22Rv1 (cell line): ENCODE results near the gene FGGY.
"Not testable (repeated sequence)": the region's sequence is repeated elsewhere in the genome, so short reads cannot be mapped to it uniquely, and the experiment has no call there.

Experiments
- H3K27ac ChIP-seq: fragments of 450-650 bp; 2 replicates; pipeline ENCODE4 v1.5.1; 2017
- ZFX ChIP-seq: fragments of 450-650 bp; IDR thresholded peaks from 2 replicates; pipeline ENCODE4 v1.6.1; 2017; ENCODE audit warnings: antibody characterized with exemption, borderline replicate concordance
- TF ChIP-seq, protein P1 (sequence below): fragments of 450-650 bp; IDR thresholded peaks from 2 replicates; pipeline ENCODE4 v1.5.1; 2017; ENCODE audit warnings: mild to moderate bottlenecking

The FGGY gene

DNA sequence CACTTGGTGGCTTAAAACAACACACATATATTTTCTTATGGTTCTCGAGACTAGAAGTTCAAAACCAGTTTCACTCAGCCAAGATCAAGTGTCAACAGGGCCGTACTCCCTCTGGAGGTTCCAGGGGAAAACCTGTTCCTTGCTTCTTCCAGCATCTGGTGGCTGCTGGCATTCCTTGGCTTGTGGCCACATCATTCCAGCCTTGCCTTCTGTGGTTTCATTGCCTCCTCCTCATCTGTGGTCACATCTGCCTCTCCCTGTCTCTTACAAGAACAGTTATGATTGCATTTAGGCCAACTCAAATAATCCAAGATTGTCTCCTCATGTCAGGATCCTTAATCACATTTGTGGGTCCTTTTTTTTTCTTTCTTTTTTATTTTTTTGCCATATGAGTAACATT is 277.2 kb downstream of the FGGY start:
- TF ChIP-seq, protein P1, sequence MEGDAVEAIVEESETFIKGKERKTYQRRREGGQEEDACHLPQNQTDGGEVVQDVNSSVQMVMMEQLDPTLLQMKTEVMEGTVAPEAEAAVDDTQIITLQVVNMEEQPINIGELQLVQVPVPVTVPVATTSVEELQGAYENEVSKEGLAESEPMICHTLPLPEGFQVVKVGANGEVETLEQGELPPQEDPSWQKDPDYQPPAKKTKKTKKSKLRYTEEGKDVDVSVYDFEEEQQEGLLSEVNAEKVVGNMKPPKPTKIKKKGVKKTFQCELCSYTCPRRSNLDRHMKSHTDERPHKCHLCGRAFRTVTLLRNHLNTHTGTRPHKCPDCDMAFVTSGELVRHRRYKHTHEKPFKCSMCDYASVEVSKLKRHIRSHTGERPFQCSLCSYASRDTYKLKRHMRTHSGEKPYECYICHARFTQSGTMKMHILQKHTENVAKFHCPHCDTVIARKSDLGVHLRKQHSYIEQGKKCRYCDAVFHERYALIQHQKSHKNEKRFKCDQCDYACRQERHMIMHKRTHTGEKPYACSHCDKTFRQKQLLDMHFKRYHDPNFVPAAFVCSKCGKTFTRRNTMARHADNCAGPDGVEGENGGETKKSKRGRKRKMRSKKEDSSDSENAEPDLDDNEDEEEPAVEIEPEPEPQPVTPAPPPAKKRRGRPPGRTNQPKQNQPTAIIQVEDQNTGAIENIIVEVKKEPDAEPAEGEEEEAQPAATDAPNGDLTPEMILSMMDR: no peak
- no peak for TF ChIP-seq ZFX
- H3K27ac ChIP-seq: no peak overlapping the region

DNA sequence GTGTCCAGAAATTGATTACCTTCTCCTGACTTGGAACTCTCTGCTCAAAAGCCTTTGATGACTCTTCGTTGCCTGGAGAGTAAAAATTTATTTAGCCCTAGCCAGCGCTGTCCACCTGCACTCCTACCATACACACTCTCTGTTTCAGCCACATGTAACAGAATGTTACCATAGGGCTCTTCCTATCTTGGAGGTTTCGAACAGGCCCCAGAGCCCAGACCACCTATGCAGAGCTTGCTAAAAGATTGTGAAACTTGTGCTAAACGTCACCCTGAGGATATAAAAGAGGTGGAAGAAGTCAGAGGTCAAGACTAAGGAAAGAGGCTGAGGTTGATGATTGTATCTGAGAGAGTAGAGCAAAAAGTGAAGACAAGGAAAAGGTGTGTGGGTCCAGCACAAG is 280.9 kb downstream of the FGGY start:
- H3K27ac ChIP-seq: no peak overlapping the region
- no peak for TF ChIP-seq ZFX
- TF ChIP-seq, protein P1: no peak

DNA sequence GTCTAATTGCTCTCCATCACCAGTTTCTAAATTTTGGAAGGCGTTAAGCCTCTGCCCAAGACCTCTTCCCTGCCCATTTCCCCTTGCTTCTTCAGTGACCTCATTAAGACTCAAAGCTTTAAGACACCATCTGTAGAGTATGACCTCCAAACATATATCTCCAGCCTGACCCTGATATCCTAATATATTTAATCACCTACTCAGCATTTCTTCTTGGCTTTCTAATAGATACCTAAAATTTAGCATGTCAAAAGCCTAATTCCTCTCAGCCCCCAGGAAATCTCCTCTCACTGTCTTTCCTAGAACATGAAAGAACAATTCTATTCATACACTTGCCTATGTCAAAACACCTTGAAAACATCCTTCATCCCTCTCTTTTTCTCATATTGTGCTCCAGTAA is 282.3 kb downstream of the FGGY start:
- TF ChIP-seq ZFX: no peak
- TF ChIP-seq, protein P1: no peak
- H3K27ac ChIP-seq: no peak overlapping the region

DNA sequence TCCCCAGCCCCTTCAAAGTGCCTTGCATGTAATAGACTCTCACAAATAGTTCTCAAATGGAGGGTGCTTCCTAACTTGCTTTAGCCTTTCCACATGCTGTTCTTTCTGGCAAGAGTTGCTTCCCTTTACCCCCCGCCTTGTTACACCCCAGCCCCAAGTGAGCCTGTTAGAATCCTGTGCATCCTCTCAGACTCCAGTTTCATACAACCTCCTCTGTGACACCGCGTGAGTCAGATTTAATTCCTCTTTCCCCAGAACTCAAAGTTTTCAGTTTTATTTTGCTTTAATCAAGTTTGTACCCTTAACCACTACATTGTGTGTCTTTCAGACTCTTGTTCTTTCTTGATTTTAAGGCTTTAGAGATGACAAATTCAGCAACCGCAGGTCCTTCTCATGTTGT is 283.4 kb downstream of the FGGY start:
- TF ChIP-seq, protein P1: no peak
- TF ChIP-seq ZFX: no peak
- H3K27ac ChIP-seq: no peak overlapping the region

DNA sequence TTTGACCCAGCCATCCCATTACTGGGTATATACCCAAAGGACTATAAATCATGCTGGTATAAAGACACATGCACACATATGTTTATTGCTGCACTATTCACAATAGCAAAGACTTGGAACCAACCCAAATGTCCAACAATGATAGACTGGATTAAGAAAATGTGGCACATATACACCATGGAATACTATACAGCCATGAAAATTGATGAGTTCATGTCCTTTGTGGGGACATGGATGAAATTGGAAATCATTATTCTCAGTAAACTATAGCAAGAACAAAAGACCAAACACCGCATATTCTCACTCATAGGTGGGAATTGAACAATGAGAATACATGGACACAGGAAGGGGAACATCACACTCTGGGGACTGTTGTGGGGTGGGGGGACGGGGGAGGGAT is 295.5 kb downstream of the FGGY start:
- H3K27ac ChIP-seq: not testable (repeated sequence)

DNA sequence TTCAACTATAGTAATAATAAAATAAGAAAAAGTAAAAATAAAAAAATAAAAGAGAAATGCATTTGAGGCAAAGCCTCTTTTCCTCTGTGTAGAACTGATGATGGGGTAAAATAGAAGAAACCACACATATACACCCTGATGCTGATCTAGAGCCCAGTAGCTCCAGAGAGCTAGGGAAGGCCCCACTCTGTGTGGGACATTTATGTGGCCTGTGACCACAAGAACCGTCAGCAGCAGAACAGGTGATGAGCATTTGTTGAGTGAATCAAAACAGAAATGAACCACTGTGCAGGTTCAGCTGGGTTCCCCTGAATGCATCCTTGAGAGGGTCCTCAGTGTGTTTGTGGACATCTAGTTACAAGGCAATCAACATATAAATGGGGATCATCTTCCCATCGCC is 296.0 kb downstream of the FGGY start:
- TF ChIP-seq ZFX: no peak
- no peak overlapping the region for H3K27ac ChIP-seq

DNA sequence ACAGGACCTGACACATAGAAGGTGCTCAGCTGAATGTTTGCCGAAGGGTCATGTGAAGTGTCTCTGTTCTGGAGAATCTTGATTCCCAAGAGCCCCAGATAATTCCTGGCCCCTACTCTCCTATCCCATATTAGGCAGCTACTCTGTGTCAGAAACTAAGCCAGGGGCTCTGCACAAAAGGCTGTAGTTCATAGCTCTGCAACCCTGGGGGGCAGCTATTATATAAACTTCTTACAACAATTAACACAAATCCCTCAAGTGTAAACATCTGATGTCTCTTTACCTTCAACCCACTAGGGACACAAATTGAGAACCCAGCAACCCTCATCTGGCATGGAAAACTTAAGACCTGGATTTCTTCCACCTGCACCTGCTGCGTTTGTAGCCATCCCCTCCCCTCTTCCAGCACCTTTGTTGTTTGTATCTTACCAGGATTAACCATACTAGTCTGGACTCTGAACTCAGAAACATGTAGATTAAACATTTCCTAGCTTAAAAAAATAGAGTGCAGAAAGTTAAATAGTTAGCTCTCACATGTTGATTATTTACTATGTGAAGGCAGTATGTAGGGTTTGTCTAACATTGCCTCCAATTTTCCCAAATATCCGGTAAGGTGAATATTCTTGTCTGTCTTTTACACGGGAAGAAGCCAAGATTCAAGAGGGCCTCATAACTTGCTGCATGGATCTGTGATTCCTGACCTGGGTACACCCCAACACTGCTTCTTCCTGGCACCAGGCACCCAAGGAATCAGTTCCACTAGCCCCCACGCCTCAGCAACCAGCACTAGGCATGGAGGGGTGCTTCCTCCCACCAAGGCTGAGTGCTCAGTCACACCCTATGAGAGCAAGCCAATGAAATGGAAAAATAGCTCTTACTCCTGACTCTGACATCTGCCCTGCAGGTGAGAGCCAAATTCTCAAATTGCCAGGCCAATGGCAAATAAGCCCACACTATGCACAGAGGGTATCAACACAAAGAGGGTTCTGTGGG is 297.2 kb downstream of the FGGY start:
- H3K27ac ChIP-seq: peak overlapping the region; percentile 45
- no peak for TF ChIP-seq ZFX
- TF ChIP-seq, protein P1: no peak

DNA sequence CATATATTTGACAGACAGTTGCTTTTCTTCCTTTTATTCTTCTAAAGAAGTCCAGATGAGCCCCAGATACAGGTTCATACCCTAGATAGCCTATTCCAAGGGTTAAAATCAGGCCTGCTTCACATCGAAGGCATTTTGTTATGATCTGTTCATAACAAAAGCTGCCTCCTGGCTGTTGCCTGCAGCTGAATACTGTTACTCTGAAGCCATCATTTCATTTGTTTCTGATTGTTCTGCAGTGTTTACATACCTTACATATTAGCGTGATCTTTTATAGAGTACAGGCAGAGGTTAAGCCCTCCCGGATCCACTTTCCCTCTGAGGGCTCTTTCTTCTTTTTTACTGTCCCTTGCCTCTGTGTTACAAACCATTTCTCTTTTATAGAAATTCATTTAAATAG is 298.9 kb downstream of the FGGY start:
- H3K27ac ChIP-seq: peak overlapping the region; percentile 45
- TF ChIP-seq, protein P1: no peak
- TF ChIP-seq ZFX: no peak
